ENCODE results near the gene MUC22.
"Not testable (repeated sequence)": the region's sequence is repeated elsewhere in the genome, so short reads cannot be mapped to it uniquely, and the experiment has no call there.

Gene MUC22

DNA sequence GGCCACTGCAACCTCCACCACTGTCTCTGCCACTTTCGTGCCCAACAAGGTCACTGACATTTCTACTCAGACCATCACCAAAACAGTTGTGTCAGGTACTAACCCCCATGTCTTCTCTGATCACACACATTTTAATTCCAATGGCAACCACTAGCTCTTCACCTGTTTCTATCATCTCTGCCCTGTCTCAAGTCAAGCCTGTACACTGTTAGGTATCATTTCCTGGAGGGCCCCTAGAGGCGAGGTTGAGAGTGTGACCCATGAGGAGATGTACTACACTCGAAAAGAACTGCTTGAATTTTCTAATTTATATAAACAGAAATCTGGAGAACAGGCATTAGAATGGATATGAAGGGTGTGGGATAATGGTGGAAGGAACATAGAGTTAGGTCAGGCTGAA, 44.1 kb upstream of the MUC22 start:
- TF ChIP-seq FOXA1 (IDR thresholded peaks at IDR 0.05) (no peak), CTBP1 (IDR thresholded peaks at IDR 0.05; ENCODE audit: borderline replicate concordance) (no peak), FOXM1 (IDR thresholded peaks at IDR 0.05; ENCODE audit: borderline replicate concordance) (no peak), BHLHE40 (IDR thresholded peaks at IDR 0.05; ENCODE audit: borderline replicate concordance) (no peak), SUZ12 (IDR thresholded peaks at IDR 0.05) (no peak), HDGF (IDR thresholded peaks at IDR 0.05; ENCODE audit: borderline replicate concordance) (no peak), SP1 (IDR thresholded peaks at IDR 0.05) (no peak), NFRKB (IDR thresholded peaks at IDR 0.05) (no peak), ZNF384 (IDR thresholded peaks at IDR 0.05) (no peak)
- ChIA-PET POLR2A (no interaction called here), CTCF (no interaction called here)
- no peak for DNase-seq (ENCODE audit: extremely low spot score)

DNA sequence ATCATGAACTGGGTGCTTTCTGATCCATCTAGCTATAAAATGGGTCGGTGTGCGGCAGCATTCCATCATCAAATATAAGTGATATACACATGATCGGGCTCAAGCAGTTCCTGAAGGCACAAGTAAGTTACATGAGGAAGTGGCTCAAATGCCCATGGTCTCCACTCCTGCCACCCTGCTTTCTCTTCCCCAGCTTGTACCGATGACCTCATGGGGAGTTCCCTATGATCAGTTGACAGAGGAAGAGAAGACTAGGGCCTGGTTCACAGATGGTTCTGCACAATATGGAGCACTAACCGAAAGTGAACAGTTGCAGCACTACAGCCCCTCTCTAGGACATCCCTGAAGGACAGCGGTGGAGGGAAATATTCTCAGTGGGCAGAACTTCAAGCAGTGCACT, 41.1 kb upstream of the MUC22 start:
- DNase-seq (ENCODE audit: extremely low spot score); POLR2A ChIA-PET: not testable (repeated sequence)
- CTCF ChIA-PET, result interaction anchor here (1.1 kb wide), 2 partner anchors 13 to 54 kb away, joined by 3 read pairs; no protein-coding TSS in a partner anchor

DNA sequence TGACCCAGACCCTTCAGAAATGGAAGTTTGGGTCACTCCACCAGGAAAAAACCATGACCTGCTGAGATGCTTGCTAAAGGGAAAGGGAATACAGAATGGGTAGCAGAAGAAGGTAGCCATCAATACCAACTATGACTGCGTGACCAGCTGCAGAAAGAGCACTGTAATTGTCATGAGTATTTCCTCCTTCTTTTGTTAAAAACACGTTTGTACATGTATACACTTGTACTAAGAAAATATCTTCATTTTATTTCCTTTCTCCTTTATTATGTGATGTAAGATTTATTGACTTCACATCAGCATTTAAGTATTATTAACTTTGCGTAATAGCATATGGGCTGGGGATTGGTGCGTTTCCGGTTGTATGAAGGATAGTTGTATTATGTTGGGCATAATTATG, 39.3 kb upstream of the MUC22 start:
- CTCF ChIA-PET, result no interaction called here
- POLR2A ChIA-PET, result no interaction called here
- TF ChIP-seq BHLHE40 (IDR thresholded peaks at IDR 0.05; ENCODE audit: borderline replicate concordance) (no peak), FOXK2 (IDR thresholded peaks at IDR 0.05) (no peak), FOXM1 (IDR thresholded peaks at IDR 0.05; ENCODE audit: borderline replicate concordance) (no peak), ARNT (IDR thresholded peaks at IDR 0.05) (no peak), ZNF384 (IDR thresholded peaks at IDR 0.05) (no peak)
- no peak for DNase-seq (ENCODE audit: extremely low spot score)

DNA sequence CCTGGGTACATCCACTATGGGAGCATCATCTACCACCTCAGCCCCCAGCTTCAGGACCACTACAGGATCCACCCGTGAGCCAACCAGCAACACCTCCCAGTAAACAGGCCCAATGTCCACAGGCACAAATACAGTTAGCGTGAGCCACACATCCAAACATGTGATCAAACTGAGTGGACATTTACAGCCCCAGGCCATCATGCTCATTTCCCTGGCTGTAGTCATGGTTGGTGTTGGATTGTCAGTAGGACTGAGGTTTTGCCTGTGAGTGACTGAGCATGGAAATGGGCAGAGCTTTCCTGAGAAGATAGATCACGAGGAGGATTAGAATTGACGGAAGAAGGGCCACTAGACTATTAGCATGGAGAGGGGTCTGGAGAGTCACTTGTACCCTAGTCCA, 37.5 kb upstream of the MUC22 start:
- DNase-seq (ENCODE audit: extremely low spot score), result no peak
- POLR2A ChIA-PET, result interaction anchor here (1.6 kb wide), 1 partner anchor 17 kb away, joined by 3 read pairs; no protein-coding TSS in a partner anchor
- CTCF ChIA-PET, result interaction anchor here (0.6 kb wide), 1 partner anchor 14 kb away, joined by 8 read pairs; no protein-coding TSS in a partner anchor
- TF ChIP-seq SUZ12 (IDR thresholded peaks at IDR 0.05) (no peak), FOXM1 (IDR thresholded peaks at IDR 0.05; ENCODE audit: borderline replicate concordance) (no peak), LEF1 (IDR thresholded peaks at IDR 0.05; ENCODE audit: borderline replicate concordance) (no peak), TARDBP (IDR thresholded peaks at IDR 0.05) (no peak), ZNF384 (IDR thresholded peaks at IDR 0.05) (no peak), HDGF (IDR thresholded peaks at IDR 0.05; ENCODE audit: borderline replicate concordance) (no peak), BHLHE40 (IDR thresholded peaks at IDR 0.05; ENCODE audit: borderline replicate concordance) (no peak), ARNT (IDR thresholded peaks at IDR 0.05) (no peak), FOXA1 (IDR thresholded peaks at IDR 0.05) (no peak), SP1 (IDR thresholded peaks at IDR 0.05) (no peak), L3MBTL2 (conservative IDR thresholded peaks at IDR 0.05) (no peak), NFRKB (IDR thresholded peaks at IDR 0.05) (no peak), FOXK2 (IDR thresholded peaks at IDR 0.05) (no peak), CTBP1 (IDR thresholded peaks at IDR 0.05; ENCODE audit: borderline replicate concordance) (no peak)
- TF ChIP-seq, protein P1, sequence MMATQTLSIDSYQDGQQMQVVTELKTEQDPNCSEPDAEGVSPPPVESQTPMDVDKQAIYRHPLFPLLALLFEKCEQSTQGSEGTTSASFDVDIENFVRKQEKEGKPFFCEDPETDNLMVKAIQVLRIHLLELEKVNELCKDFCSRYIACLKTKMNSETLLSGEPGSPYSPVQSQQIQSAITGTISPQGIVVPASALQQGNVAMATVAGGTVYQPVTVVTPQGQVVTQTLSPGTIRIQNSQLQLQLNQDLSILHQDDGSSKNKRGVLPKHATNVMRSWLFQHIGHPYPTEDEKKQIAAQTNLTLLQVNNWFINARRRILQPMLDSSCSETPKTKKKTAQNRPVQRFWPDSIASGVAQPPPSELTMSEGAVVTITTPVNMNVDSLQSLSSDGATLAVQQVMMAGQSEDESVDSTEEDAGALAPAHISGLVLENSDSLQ (IDR thresholded peaks at IDR 0.05), result no peak

DNA sequence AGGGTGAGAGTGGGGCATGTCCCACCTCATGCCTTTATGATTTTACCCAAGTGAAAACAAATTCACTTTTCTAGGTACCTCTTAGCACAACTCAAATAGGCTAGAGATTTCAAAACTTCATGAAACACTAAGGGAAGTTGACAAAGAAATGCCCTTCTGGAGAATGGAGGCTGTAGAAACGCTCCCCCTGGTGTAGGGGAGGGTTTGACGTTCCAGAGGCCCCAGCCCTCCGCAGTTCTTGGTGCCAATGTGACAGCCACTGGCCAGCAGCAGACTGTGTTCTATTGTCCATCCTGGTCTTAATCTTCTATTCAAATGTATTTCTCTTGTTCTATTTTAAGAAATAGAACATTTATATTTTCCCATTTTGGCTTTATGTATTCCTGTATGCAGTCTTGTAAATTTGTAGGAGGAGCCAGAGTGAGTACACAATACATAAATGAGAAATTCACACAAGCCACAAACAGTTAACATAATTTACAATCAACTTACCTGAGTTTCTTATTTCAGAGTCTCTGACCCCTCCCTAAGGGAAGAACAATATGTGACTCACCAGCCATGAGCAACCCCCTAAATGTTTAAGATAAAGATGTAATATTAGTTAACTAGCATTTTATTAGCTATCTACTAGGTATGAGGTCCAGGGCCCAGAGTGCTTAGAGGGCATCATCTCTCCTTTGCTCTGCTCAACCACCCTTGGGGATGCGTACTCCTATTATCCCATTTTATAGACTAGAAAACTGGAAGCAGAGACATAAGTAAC, 35.6 kb upstream of the MUC22 start:
- TF ChIP-seq NFRKB (IDR thresholded peaks at IDR 0.05) (no peak), ZNF384 (IDR thresholded peaks at IDR 0.05) (no peak), TARDBP (IDR thresholded peaks at IDR 0.05) (no peak), HDGF (IDR thresholded peaks at IDR 0.05; ENCODE audit: borderline replicate concordance) (no peak), CTBP1 (IDR thresholded peaks at IDR 0.05; ENCODE audit: borderline replicate concordance) (no peak), SUZ12 (IDR thresholded peaks at IDR 0.05) (no peak), L3MBTL2 (conservative IDR thresholded peaks at IDR 0.05) (no peak), FOXK2 (IDR thresholded peaks at IDR 0.05) (no peak), FOXA1 (IDR thresholded peaks at IDR 0.05) (no peak), SP1 (IDR thresholded peaks at IDR 0.05) (no peak), ARNT (IDR thresholded peaks at IDR 0.05) (no peak), LEF1 (IDR thresholded peaks at IDR 0.05; ENCODE audit: borderline replicate concordance) (no peak)
- TF ChIP-seq, protein P1 (IDR thresholded peaks at IDR 0.05), result no peak
- no peak for DNase-seq (ENCODE audit: extremely low spot score)
- CTCF ChIA-PET, result interaction anchor here (0.6 kb wide), 2 partner anchors 29 to 41 kb away, joined by 3 read pairs; no protein-coding TSS in a partner anchor
- POLR2A ChIA-PET, result no interaction called here

DNA sequence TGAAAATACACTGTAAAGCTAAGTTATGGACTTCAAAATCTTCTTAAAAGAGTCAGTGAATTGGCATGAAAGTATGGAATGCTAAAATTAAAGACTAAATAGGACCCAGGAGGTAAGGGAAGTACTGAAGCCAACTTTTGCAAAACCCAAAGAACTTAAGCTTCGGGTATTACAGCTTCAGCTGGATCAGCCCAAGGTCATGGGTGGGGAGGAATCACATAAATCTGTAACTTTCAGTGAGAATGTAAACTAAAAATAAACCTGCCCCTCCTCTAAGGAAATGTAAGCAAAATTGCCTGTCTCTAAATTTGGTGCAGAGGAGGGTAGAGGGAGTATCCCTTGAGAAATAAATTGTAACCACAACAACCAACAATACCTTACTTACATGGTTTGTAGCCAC, 31.1 kb upstream of the MUC22 start:
- POLR2A ChIA-PET, result no interaction called here
- TF ChIP-seq BHLHE40 (IDR thresholded peaks at IDR 0.05; ENCODE audit: borderline replicate concordance), result no peak
- no peak for TF ChIP-seq HDGF (IDR thresholded peaks at IDR 0.05; ENCODE audit: borderline replicate concordance)
- TF ChIP-seq FOXA1 (IDR thresholded peaks at IDR 0.05), result no peak
- TF ChIP-seq, protein P1 (IDR thresholded peaks at IDR 0.05), result no peak
- TF ChIP-seq ELF4 (IDR thresholded peaks at IDR 0.05), result no peak
- DNase-seq (ENCODE audit: extremely low spot score), result no peak
- CTCF ChIA-PET, result no interaction called here

DNA sequence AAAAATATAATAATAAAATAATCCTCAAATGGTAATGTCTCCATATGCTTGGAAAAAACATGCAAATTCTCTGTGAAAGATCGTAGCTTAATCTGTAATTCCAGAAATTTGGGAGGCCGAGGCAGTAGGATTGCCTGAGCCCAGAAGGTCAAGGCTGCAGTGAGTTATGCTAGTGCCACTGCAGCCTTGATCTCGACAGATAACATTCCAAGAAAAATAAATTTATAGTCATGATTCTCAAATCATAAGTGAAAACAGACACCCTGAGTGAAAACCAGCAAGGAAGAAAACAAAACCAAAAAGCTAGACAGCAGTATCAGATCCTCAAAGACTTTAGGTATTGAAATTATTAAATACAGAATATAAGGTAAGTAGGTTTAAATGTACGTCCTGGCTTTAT, 30.6 kb upstream of the MUC22 start:
- no peak for TF ChIP-seq HDGF (IDR thresholded peaks at IDR 0.05; ENCODE audit: borderline replicate concordance)
- no peak for TF ChIP-seq L3MBTL2 (conservative IDR thresholded peaks at IDR 0.05)
- TF ChIP-seq SP1 (IDR thresholded peaks at IDR 0.05), result no peak
- DNase-seq (ENCODE audit: extremely low spot score), result no peak
- ChIA-PET POLR2A (no interaction called here), CTCF (no interaction called here)

All from HEK293T (cell line).